GM04504 (cell line): ENCODE measurements around the gene WNK3.
"Not testable (repeated sequence)": the region's sequence is repeated elsewhere in the genome, so short reads cannot be mapped to it uniquely, and the experiment has no call there.

Source experiments
- DNase-seq: peaks from one replicate; pipeline ENCODE4 v3.0.0-alpha.2; 2012; ENCODE audit warnings: low read depth

Gene WNK3

DNA sequence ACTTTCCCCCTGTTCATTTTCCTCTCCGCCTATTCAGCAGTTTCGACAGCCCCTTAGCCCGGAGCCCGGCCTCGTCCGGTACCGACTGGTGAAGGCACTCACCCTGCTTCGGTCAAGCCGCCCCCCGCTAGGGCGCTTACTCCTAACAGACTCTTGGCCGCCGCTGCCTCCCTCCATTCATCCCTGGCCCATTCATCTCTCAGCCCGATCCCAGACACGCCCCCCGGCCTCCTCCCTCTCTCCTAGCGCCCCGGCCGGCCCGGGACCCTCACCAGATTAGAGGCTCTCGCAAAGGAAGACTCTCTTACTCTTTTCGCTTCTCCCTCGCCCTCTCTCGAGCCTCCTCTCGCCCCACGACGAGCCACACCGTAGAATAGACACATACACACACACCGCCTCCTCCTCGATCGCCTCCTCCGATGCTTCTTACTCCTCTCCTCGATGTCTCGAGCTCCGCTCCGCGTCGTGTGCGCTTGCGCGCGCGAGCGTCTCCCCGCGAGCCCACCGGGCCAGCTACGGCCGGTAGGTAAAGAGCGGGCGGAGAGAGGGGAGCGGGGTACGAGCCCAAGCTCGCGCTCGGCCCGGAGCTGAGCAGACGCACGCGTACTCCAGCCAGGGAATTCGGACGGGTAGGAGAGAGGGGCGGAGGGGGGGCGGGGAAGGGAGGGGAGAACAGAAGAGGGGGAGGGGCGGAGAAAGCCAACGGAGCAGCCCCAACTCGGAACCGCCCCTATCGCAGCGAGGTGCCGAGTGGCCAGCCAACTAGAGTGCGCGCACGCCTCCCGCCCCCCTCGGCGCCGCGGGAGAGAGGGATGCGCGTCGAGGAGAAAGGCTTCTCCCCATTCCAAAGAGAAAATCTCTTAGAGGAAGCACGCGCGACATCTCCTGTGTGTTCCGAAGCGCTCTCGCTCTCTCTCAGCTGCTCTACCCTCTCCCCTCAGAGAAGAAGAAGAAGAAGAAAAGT, at the start of gene WNK3:
Gene WNK3 (minus strand): TSS at position 633 of the 964 bp plus-strand sequence.
- DNase-seq = no peak

- no peak for DNase-seq
Measured at GRCh38 chrX:54407266-54407665, 49.4 kb upstream of the WNK3 start.

DNA sequence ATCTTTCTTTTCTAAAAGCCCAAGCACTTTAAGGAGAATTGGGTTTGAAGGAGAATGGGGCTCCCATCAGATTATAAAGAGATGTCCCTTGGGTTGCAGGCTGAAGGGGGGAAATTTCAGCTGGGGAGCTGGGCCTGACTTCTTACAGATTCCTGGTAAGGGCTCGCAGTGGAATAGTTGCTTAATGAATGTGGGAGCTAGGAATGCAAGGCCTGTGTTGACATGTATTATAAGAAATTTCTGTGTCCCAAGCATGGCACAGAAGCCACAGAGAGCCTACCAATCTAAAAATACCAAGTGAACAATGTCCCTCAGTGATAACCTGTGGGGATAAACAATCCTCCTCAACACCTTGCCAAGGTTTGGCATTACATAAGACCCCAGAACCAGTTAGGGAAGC, 39.3 kb upstream of the WNK3 start:
- no peak for DNase-seq

DNA sequence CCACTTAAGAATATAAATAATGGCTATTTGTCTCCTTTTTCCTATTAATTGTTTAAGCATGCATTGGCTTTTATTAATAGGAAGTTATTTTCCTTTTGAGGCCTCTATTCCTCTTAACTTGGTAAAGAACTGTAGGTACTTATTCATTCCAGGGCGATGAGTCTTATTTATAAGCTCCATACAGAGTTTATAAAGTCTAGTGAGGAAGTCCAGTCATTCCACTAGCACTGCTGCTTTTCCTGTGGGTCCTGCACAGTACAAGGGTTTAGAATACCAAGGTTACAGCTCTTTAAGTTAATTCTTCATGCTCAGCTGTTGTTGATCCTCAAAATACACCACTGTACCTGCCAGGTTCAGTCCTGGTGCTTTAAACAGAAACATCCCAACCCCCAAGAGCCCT, 28.5 kb upstream of the WNK3 start:
- DNase-seq = no peak

DNA sequence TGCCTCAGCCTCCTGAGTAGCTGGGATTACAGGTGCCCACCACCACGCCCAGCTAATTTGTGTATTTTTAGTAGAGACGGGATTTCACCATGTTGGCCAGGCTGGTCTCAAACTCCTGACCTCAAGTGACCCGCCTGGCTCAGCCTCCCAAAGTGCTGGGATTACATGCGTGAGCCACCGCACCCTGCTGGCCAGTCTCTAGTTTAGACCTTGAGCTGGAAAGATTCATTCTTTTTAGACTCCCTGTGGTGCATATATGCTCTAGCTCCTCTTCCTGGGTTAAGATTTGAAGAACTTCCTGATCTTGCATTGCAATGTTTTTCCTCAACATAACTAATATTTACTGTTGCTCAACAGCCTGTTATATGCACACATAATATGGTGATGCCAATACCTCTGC, 26.8 kb upstream of the WNK3 start:
- not testable (repeated sequence) for DNase-seq

DNA sequence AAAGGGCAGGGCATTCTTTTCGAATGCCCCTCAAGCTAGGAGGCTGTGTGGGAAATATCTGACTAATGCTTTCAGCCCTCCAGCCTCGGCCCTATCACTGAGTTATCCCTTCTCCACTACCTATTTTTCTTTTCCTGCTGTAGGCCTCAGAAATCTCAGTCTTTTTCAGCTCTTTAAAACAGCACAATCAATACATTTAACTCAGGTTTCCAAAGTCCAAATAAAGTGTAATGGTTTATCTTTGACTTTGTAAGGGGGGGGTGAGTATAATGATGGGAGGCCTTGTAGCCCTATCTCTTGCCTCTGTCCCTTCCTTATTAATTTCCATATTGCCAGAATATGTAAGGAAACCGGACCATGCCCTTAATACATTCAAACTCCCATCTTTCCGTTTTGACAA, 1.6 kb upstream of the WNK3 start:
- DNase-seq = no peak

DNA sequence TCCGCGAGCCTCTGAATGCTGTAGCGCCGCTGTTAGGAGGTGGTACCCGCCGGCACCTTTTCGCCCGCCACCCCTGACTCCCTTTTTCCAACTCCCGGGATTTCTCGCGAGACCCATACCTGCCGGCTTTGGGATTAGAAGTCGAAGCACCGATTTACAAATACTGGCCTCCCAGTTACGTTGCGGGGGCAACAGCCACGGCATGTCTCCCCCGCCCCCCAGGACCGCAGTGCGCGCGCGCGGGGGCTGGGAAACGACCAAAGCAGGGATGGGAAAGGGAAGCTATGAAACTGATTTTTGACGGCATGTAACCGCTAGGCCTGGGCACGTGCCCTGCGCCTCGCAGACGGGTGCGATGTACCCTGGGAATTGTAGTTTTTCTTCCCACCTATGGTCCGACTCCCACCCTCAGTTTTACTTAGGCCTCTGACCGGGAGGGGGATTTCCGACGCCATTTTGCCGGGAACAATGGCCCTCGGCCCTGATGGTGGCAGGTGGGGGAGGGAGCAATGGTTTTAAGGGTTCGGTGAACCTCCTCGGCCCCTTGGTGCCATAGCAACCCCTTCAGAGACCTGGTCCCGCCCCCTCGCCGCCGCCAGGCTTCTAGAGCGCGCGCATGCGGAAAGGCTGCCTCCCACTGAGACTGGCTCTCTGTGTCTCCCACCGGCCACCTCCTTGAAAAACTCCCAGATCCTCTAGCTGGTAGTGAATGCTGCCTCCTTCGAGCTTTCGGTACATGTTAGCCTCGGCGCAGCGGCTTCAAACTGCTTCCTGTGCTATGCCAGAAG, 772 bp upstream of the WNK3 start:
- no peak for DNase-seq

DNA sequence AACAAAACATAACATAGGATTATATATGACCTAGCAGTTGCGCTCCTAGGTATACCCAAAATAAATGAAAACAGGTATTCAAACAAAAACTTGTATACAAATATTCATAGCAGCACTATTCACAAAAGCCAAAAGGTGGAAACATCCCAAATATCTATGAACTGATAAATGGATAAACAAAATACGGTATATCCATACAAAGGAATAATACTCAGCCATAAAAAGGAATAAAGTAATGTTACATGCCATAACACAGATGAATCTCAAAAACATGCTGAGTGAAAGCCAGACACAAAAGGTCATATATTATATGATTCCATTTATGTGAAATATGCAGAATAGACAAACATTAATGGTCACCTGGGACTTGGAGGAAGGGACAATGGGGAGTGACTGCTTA, 5.2 kb downstream of the WNK3 start:
- DNase-seq = no peak

DNA sequence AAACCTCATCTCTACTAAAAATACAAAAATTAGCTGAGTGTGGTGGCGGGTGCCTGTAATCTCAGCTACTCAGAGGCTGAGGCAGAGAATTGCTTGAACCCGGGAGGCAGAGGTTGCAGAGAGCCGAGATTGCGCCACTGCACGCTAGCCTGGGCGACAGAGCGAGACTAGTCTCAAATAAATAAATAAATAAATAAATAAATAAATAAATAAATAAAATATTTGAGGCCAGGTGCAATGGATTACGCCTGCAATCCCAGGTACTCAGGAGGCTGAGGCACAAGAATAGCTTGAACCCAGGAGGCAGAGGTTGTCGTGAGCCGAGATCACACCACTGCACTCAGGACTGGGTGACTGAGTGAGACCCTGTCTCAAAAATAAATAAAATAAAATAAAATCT, 20.5 kb downstream of the WNK3 start:
- not testable (repeated sequence) for DNase-seq

DNA sequence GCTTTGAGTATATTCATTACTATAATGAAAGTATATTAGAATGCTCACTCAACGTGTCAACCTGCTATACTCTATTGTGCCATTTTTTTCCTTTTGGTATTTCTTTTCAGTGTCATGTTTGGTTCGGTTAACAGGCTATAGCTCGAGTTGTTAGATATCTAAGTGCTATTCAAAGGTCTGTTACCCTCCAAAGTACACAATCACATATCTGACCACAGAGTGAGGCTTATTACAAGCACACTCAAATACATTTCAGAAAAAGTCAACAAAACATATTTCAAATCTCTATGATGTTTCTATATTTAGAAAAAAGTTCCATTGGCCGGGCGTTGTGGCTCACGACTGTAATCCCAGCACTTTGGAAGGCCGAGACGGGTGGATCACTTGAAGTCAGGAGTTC, 32.8 kb downstream of the WNK3 start:
- no peak for DNase-seq

DNA sequence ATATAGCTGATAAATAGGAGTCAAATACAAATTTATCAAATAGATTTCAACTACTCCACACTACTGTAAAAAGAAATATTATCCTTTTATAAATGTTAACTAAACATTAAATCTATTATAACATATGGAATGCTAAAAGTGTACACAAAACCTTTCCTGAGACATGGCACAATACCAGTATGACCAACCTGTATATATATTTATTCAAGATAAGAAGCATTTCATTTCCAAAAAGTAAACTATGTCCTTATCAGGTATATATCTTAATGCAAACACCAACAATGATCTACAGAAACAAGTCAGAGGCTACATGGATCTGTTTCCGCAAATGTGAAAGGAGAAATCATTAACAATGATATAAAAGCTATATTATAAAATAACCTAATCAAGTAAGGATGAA, 37.8 kb downstream of the WNK3 start:
- DNase-seq = no peak

DNA sequence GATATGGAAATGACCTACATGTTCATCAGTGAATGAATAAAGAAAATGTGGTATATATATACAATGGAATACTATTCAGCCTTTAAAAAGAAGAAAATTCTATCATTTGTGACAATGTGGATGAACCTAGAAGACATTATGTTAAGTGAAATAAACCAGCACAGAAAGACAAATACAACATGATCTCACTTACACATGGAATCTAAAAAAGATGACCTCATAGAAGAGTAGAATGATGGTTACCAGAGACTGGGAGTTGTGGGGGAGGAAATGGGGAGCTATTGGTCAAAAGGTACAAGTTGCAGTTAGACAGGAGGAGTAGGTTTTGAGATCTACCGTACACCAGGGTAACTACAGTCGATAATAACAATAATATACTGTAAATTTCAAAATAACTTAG, 51.5 kb downstream of the WNK3 start:
- no peak for DNase-seq

DNA sequence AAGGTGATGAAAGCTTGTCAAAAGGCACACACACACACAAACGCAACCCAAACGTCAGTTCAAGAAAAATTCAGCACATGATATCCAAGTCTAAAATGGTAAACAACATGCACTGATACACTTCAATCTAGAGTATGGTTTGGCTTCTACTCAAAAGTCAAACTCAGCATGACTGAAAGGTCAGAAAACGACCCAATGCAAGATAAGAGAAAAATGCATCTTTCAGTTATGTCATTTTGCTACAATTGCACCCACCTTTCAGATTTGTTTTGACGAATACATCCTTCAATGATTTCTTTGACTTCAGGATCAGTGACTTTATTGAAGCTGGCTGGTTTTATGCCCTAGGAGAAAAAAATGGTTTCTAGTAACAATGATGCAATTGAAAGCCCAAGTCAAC, 56.3 kb downstream of the WNK3 start:
- DNase-seq = no peak

DNA sequence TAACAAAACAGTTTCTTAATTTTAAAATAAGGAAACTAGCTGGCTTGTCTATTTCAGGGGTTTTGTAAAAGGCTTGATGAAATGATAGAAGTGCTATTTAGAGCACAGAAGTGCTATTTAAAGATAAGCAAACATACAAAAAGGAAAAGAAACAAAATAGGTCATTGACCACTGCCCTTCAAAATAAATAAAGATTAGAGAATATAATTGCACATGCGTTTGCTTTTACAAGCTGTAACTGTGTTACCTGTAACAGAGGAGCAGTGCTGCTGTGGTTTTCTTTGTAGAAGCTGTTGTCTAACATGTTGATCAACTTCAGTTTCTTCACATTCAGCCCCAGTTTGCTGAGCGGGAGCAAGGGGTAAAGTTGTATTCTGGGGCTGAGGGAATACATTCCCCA, 63.5 kb downstream of the WNK3 start:
- DNase-seq = no peak

- no peak for DNase-seq
Measured at GRCh38 chrX:54292755-54293154, 65.1 kb downstream of the WNK3 start.

DNA sequence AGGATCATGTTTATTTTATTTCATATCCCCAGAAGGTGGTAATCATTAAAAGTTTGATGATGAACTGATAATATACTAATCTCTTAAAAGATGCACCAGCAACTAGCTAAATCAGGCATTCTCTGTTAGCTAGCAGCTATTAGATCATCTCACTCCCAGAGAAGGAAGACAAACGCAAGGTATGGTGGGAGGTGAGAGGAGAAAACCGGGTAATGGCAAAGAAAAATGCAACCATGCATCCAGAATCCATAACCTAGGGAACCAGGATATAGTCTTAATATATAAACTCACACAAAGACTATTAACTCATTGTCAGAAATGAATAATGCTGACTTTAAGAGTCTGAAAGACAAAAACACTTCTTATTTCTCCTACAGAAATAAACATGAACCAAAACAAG, 66.1 kb downstream of the WNK3 start:
- DNase-seq = no peak

GRCh38 chrX:54288968-54289367, 68.9 kb downstream of the WNK3 start:
- no peak for DNase-seq

GRCh38 chrX:54288277-54288676, 69.6 kb downstream of the WNK3 start:
- no peak for DNase-seq

- no peak for DNase-seq
Measured at GRCh38 chrX:54281676-54282075, 76.2 kb downstream of the WNK3 start.

- DNase-seq = no peak
Measured at GRCh38 chrX:54280466-54280865, 77.4 kb downstream of the WNK3 start.

DNA sequence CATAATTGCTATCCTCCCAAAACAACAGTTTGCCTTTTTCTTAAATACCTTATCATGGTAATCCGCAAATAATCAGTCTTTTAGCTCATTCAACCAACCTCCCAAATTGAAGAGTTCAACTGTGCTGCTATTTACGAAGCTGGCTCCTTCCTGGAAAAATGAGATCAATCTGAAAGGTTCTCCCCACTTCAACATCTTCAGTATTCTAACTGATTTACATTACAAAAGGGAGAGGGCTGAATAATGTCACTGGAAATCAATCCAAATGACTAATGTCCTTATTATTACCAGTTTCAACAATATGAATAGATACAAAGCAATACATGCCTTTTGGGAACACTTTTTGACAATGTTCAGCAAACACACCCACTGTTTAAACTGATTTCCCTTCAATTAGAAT, 86.2 kb downstream of the WNK3 start:
- DNase-seq = no peak

DNA sequence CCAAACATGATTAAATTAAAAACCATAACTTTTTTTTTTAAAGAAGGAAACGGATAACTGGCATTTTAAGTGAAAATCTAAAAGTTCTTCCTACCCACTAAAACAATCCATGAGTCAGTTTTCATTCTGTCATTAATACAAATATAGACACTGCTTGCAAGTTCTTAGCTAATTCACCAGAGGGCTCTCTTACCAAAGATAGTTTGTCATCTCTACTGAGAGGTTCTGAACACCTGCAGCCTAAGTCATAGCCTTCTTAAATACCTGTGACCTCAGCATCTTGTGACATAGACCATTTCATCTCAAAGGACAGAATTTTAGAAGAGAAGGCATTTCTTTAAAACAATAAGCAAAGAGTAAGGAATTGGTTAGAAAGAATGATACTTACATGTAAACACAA, 109.5 kb downstream of the WNK3 start:
- DNase-seq = no peak

DNA sequence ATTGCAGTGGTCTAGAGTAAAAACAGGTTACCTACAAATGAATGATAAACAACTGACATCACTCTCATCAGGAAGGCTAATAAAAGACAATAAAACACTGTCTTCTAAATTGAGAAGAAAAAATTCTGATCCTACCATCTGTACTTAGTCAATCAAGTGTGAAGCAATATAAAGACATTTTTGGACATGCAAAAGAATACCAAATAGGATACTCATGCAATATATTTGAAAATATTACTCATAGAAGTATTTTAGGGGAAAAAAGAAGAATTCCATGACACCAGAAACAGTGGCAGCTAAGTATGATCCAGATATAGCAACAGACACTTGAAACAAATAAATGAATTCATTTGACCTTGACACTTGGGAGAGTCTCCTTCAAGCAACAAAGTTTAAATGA, 111.0 kb downstream of the WNK3 start:
- no peak for DNase-seq
